WTC11 (cell line): Measurements from ENCODE around the gene IRX2. TPM values are rescaled to one million over a fixed set of nuclear protein-coding genes. Genes with fewer than 3 reads are reported as not detected.

Experiments
- ATAC-seq: fragments of 200-7000 bp; cut with Tn5 transposase; 2 replicates; pipeline ENCODE4 v1.10.0; 2021; ENCODE audit warnings: mild to moderate bottlenecking, moderate library complexity
- CTCF ChIA-PET: fragments of 300-600 bp; sonication (Branson Sonifier 250); formaldehyde crosslinking; loops from one replicate; lab custom pipeline; 2021; ENCODE audit warnings: antibody characterized with exemption; lab: Charles Lee
- POLR2A ChIA-PET: fragments of 350-600 bp; sonication (Branson Sonifier 250); formaldehyde crosslinking; loops from one replicate; lab custom pipeline; 2021; ENCODE audit warnings: antibody characterized with exemption; lab: Charles Lee
- DNase-seq: peaks from one replicate; pipeline ENCODE4 v3.0.0; 2021; ENCODE audit warnings: low spot score
- H3K27ac Mint-ChIP-seq: 2 replicates; pipeline ENCODE4 v1.8.0; 2021; ENCODE audit warnings: mixed read lengths
- H3K27me3 Mint-ChIP-seq: 2 replicates; pipeline ENCODE4 v1.8.0; 2021; ENCODE audit warnings: low read depth, mild to moderate bottlenecking, moderate library complexity, mixed read lengths
- H3K36me3 Mint-ChIP-seq: 2 replicates; pipeline ENCODE4 v1.8.0; 2021; ENCODE audit warnings: mixed read lengths
- H3K4me1 Mint-ChIP-seq: 2 replicates; pipeline ENCODE4 v1.8.0; 2022; ENCODE audit warnings: mixed read lengths
- H3K4me3 Mint-ChIP-seq: 2 replicates; pipeline ENCODE4 v1.8.0; 2021; ENCODE audit warnings: mild to moderate bottlenecking, moderate library complexity, mixed read lengths
- H3K9me3 Mint-ChIP-seq: 2 replicates; pipeline ENCODE4 v1.8.0; 2021; ENCODE audit warnings: mixed read lengths
- AR ChIP-seq: fragments of 250-450 bp; sonication (Bioruptor Pico); IDR thresholded peaks from 2 replicates; pipeline ENCODE4 v1.9.0; 2021; ENCODE audit warnings: mild to moderate bottlenecking
- ATF2 ChIP-seq: sonication (generic); formaldehyde crosslinking; IDR thresholded peaks from 2 replicates; pipeline ENCODE4 v1.8.1; 2022; ENCODE audit warnings: low read depth, missing genetic modification reagents, borderline replicate concordance
- IRF1 ChIP-seq: sonication (generic); formaldehyde crosslinking; IDR thresholded peaks from 2 replicates; pipeline ENCODE4 v1.8.0; 2023; ENCODE audit warnings: missing genetic modification reagents
- MXD4 ChIP-seq: fragments of 250-450 bp; sonication (Bioruptor Pico); IDR thresholded peaks from 2 replicates; pipeline ENCODE4 v1.8.0; 2021; ENCODE audit warnings: mild to moderate bottlenecking, moderate library complexity, borderline replicate concordance
- NFATC4 ChIP-seq: fragments of 250-450 bp; sonication (Bioruptor Pico); IDR thresholded peaks from 2 replicates; pipeline ENCODE4 v1.9.0; 2021; ENCODE audit warnings: mild to moderate bottlenecking
- OVOL2 ChIP-seq: fragments of 250-450 bp; sonication (Bioruptor Pico); IDR thresholded peaks from 2 replicates; pipeline ENCODE4 v1.9.0; 2021; ENCODE audit warnings: mild to moderate bottlenecking, borderline replicate concordance
- RORB ChIP-seq: fragments of 250-450 bp; sonication (Bioruptor Pico); IDR thresholded peaks from 2 replicates; pipeline ENCODE4 v1.9.0; 2021; ENCODE audit warnings: mild to moderate bottlenecking
- SMAD3 ChIP-seq: sonication (generic); formaldehyde crosslinking; IDR thresholded peaks from 2 replicates; pipeline ENCODE4 v1.8.0; 2022; ENCODE audit warnings: missing genetic modification reagents, mild to moderate bottlenecking, borderline replicate concordance
- USF1 ChIP-seq: sonication (generic); formaldehyde crosslinking; IDR thresholded peaks from 2 replicates; pipeline ENCODE4 v1.8.0; 2022; ENCODE audit warnings: mild to moderate bottlenecking, missing genetic modification reagents
- ZNF232 ChIP-seq: sonication (generic); formaldehyde crosslinking; IDR thresholded peaks from 2 replicates; pipeline ENCODE4 v1.8.0; 2022; ENCODE audit warnings: mild to moderate bottlenecking, missing genetic modification reagents
- ZNF425 ChIP-seq: fragments of 250-450 bp; sonication (Bioruptor Pico); conservative IDR thresholded peaks from 2 replicates; pipeline ENCODE4 v1.9.0; 2021; ENCODE audit warnings: mild to moderate bottlenecking
- total RNA-seq: library from RNA; stranded (reverse); gene quantifications from 3 replicates; pipeline ENCODE4 v1.2.3, GENCODE V29; 2021
- TF ChIP-seq, protein P1 (sequence below): sonication (generic); formaldehyde crosslinking; IDR thresholded peaks from 2 replicates; pipeline ENCODE4 v1.8.0; 2023; ENCODE audit warnings: mild to moderate bottlenecking, missing genetic modification reagents
- TF ChIP-seq, protein P2 (sequence below): sonication (generic); formaldehyde crosslinking; IDR thresholded peaks from 2 replicates; pipeline ENCODE4 v1.8.0; 2022; ENCODE audit warnings: mild to moderate bottlenecking, missing genetic modification reagents
- TF ChIP-seq, protein P3 (sequence below): sonication (generic); formaldehyde crosslinking; IDR thresholded peaks from 2 replicates; pipeline ENCODE4 v1.8.0; 2022; ENCODE audit warnings: mild to moderate bottlenecking, missing genetic modification reagents

The IRX2 gene
- total RNA-seq, 1 experiment from 2014 or later: 63.2 TPM

GRCh38 chr5:2773327-2773726 lies 21.9 kb upstream of the IRX2 start (continued):
- TF ChIP-seq, protein P1, sequence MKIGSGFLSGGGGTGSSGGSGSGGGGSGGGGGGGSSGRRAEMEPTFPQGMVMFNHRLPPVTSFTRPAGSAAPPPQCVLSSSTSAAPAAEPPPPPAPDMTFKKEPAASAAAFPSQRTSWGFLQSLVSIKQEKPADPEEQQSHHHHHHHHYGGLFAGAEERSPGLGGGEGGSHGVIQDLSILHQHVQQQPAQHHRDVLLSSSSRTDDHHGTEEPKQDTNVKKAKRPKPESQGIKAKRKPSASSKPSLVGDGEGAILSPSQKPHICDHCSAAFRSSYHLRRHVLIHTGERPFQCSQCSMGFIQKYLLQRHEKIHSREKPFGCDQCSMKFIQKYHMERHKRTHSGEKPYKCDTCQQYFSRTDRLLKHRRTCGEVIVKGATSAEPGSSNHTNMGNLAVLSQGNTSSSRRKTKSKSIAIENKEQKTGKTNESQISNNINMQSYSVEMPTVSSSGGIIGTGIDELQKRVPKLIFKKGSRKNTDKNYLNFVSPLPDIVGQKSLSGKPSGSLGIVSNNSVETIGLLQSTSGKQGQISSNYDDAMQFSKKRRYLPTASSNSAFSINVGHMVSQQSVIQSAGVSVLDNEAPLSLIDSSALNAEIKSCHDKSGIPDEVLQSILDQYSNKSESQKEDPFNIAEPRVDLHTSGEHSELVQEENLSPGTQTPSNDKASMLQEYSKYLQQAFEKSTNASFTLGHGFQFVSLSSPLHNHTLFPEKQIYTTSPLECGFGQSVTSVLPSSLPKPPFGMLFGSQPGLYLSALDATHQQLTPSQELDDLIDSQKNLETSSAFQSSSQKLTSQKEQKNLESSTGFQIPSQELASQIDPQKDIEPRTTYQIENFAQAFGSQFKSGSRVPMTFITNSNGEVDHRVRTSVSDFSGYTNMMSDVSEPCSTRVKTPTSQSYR: no peak
- TF ChIP-seq MXD4 (CRISPR knock-in tag) (no peak), IRF1 (CRISPR knock-in tag) (no peak), ZNF425 (CRISPR knock-in tag) (no peak), AR (CRISPR knock-in tag) (no peak), SMAD3 (CRISPR knock-in tag) (no peak), NFATC4 (CRISPR knock-in tag) (no peak), ZNF232 (no peak), RORB (CRISPR knock-in tag) (no peak)
- TF ChIP-seq, protein P2, sequence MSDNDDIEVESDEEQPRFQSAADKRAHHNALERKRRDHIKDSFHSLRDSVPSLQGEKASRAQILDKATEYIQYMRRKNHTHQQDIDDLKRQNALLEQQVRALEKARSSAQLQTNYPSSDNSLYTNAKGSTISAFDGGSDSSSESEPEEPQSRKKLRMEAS: no peak

DNA sequence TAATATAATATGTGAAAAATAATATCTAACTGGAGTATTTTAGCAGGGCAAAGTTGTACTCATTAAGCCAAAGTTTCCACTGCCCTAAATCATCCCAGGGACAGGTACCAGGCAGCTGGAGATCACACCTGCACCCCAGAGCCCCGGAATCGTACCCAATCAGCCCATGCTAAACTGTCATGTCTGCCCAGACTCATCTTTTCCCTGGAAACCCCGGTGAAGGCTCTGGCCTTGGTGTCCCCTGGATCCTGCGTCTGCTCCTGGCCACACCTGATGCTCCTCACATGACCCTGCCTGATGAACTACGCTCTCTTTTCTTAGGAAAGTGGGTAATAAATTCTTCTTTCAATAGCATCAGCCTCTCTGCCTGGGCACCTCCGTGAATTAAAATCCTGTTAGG lies 15.6 kb upstream of the IRX2 start:
- POLR2A ChIA-PET: no interaction called here
- Mint-ChIP-seq H3K27me3 (peaks cover 24% of the 10 kb centered on the region), H3K4me3 (no peak overlapping the region), H3K4me1 (peaks cover 39% of the 10 kb centered on the region), H3K27ac (no peak overlapping the region), H3K9me3 (no peaks in the 10 kb centered on the region), H3K36me3 (no peaks in the 10 kb centered on the region)
- ATAC-seq (no peak), DNase-seq (no peak)
- CTCF ChIA-PET: no interaction called here
- TF ChIP-seq, protein P3, sequence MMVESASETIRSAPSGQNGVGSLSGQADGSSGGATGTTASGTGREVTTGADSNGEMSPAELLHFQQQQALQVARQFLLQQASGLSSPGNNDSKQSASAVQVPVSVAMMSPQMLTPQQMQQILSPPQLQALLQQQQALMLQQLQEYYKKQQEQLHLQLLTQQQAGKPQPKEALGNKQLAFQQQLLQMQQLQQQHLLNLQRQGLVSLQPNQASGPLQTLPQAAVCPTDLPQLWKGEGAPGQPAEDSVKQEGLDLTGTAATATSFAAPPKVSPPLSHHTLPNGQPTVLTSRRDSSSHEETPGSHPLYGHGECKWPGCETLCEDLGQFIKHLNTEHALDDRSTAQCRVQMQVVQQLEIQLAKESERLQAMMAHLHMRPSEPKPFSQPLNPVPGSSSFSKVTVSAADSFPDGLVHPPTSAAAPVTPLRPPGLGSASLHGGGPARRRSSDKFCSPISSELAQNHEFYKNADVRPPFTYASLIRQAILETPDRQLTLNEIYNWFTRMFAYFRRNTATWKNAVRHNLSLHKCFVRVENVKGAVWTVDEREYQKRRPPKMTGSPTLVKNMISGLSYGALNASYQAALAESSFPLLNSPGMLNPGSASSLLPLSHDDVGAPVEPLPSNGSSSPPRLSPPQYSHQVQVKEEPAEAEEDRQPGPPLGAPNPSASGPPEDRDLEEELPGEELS: no peak
- no peak for TF ChIP-seq USF1 (CRISPR knock-in tag)
- TF ChIP-seq ATF2: no peak
- no peak for TF ChIP-seq OVOL2 (CRISPR knock-in tag)
